Measurements from ENCODE around the gene CLPTM1.
"Not testable (repeated sequence)": the region's sequence is repeated elsewhere in the genome, so short reads cannot be mapped to it uniquely, and the experiment has no call there.

- not testable (repeated sequence) for TF ChIP-seq CTCF (IDR thresholded peaks at IDR 0.05; ENCODE audit: extremely low read depth in 1 of 2, insufficient read depth in 1 of 2, low read depth in 1 of 2, low read length in 2 of 2); EZH2 (IDR thresholded peaks at IDR 0.05; ENCODE audit: borderline replicate concordance, low read depth, low read length, severe bottlenecking); POLR2A (IDR thresholded peaks at IDR 0.05; ENCODE audit: low read depth, low read length); MYC (IDR thresholded peaks at IDR 0.05; ENCODE audit: low read depth, low read length); GATA2 (IDR thresholded peaks at IDR 0.05; ENCODE audit: insufficient read depth, insufficient read length, low read depth, low read length); POLR2AphosphoS5 (IDR thresholded peaks at IDR 0.05; ENCODE audit: insufficient read depth, low read depth, low read length); JUN (IDR thresholded peaks at IDR 0.05; ENCODE audit: borderline replicate concordance, insufficient read depth, insufficient read length, low read depth)
These were observed 45.5 kb downstream of the CLPTM1 start for GRCh38 chr19:45000665-45001064.

Data from endothelial cell of umbilical vein (primary cell).